Measurements from ENCODE around the gene GEMIN5.

GEMIN5 gene

DNA sequence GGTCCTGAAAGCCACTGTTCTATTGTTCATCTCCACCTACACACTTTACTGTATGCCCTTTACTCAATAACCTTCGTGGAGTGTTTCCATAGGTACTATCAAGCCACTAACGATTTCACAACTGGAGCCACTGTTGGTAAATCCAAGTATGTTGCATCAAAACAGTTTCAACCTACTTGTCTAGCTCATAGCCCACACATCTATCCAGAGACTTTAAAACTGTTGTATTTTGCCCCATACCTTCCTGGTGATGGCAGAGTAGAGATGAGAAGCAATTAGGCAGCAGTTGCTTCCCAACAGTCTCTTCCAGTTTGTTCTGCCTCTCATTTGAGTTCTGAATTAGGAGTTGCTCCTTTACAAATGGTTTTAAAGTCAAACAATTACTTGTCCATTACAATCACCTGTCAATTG, 88.2 kb downstream of the GEMIN5 start:
- no peak for DNase-seq (ENCODE audit: low spot score)

DNA sequence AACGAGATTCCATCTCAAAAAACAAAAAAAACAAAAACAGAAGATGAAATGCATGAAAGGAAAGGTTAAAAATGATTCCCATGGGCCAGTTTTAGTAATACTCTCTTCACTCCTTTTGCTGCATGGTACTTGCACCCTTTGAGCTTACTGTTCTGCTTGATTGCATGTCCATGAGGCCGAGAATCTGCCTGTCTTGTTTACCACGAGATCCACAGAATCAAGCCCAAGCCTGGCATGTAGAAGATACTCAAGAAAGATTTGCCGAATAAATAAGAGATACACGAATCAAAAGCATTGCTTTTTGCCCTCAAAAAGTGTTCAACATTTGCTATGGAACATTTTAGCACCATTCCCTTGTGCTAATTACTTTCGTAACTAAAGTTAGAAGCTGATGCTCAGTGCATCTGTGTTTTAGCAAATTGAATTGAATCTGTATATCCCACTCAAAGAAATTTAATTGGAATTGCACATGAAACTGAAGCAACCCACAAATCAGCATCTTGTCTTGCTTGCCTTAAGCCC, 88.7 kb downstream of the GEMIN5 start:
- no peak for DNase-seq (ENCODE audit: low spot score)

DNA sequence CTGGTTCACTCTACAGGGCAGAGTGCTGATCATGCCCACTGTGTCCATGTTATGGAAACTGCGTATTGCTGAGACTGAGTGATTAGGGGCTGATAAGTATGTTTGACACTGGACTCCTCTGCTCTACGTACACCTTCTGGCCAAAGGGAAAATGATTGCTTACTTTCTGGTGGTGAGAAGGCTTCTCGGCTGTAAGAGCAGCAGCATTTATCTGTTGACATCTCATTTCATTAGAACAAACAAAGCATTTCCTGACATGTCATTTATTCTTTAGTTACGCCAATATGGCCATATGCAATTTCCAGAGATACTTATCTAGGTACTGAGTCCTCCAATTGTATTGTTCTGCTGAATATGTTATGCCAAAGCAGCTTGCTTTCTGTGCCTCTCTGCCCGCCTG, 93.2 kb downstream of the GEMIN5 start:
- no peak for DNase-seq (ENCODE audit: low spot score)

DNA sequence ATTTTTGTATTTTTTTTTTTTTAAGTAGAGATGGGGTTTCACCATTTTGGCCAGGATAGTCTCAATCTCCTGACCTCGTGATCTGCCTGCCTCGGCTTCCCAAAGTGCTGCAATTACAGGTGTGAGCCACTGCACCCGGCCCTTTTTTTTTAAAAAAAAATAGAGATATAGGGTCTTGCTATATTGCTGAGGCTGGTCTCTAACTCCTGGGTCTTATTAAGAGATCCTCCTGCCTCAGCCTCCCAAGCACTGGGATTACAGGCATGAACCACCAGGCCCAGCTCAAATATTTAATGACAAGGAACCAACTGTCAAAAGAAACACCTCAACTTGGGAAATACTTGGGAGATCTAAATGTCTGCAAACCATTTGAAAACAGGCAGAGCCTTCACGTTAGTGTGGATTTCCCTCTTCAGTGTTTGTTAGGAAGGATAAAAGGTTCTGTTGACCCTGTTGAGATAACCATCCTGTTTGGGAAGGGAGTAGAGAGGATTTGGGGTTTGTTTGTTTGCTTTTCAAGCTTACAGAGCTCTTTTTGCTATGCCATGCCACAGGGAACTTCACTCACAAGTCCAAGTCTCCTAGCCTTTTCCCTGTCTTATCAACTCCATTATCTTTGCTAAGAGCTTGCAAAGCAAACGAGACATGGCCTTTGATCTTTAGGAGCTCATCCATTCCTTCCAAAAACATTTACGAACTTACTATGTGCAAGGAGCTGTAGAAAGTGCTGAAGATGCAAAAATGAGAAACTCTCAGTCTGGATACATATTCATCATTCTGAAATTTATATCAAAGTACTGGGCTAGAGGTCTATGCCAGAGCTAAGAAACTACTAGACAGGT, 95.1 kb downstream of the GEMIN5 start:
- no peak for DNase-seq (ENCODE audit: low spot score)

DNA sequence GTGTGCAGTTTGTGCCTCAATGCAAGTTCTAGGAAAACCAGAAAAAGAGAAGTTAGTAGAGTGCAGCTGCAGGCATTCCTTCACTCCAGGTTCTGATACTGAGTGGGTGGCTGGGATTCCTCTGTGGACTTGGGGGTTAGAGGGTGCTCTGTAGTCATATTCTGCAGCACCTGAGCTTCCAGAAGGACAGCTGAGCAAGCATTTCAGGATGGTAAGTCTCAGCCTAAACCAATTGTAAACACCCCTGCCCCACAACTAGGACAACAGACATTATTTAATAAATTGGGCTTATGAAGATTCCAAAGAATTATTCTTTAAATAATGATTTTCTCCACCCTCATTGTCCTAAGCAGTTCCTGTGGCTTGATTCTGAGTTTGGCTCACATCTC, 96.7 kb downstream of the GEMIN5 start:
- no peak for DNase-seq (ENCODE audit: low spot score)

DNA sequence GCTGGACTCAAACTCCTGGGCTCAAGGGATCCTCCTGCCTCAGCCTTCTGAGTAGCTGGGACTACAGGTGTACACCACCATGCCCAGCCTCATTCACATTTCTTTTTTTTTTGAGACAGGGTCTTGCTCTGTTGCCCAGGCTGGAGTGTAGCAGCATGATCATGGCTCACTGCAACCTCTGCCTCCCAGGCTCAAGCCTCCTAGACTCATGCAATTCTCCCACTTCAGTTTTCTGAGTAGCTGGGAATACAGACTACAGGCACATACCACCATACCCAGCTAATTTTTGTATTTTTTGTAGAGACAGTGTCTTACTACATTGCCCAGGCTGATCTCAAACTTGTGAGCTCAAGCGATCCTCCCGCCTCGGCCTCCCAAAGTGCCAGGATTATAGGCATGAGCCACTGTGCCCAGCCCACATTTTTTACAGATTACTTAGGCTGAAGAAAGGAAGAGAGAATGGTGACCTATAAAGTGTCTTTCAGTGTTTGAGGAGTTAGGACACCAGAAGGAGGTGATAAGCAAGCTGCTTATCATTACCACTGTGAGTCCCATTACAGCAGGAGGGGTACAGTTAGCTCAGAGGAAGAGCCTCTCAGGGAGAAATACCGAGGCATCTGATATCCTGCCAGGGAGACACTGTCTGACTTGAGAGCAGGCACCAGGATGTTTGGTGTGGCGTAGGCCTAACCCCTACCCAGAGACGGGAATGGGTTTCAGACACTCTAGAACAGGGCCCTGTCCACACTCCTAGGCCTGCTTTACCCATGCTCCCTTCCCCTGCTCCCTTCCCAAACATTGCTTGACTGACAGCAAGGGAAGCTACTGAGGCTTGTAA, 97.4 kb downstream of the GEMIN5 start:
- no peak for DNase-seq (ENCODE audit: low spot score)

Measured in CD4-positive, alpha-beta T cell treated with Interleukin-2 at 100 ng/mL for 4 hours (primary cell).